GM19452 (cell line): ENCODE measurements around the gene ACTL7A.
"Not testable (repeated sequence)": the region's sequence is repeated elsewhere in the genome, so short reads cannot be mapped to it uniquely, and the experiment has no call there.

ENCODE experiments used
- ATAC-seq: cut with Tn5 transposase; IDR thresholded peaks from one replicate; pipeline ENCODE4 v1.9.1; 2021; ENCODE audit not compliant: unreplicated experiment

Gene ACTL7A

GRCh38 chr9:108848296-108848695 lies 13.8 kb upstream of the ACTL7A start:
- not testable (repeated sequence) for ATAC-seq

DNA sequence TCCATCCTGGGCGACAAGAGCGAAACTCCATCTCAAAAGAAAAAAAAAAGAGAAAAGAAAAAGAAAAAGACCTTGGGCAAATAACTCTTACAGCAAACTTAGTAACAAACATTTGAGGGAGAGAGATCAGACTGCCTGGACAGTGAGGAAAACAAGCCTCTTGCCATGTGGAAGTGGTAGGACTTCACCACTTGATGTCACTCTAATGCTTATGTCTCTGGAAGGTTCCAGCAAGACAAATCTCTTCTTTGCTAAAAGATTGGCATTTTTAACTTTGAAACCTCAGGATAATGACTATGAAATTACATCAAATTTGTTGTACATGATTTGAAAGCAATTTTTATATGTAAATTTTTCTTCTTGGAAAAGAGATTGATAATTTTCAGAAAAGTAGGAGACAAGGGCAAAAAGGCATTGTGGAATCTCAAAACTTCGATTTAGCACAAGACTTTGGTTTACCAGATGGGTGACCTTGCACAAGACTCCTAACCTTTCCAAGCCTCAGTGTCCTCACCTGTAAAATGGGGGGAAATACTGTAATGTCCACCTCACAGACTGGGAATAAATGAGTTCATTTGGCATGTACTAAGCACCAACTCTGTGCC lies 11.7 kb upstream of the ACTL7A start:
- ATAC-seq = no peak

DNA sequence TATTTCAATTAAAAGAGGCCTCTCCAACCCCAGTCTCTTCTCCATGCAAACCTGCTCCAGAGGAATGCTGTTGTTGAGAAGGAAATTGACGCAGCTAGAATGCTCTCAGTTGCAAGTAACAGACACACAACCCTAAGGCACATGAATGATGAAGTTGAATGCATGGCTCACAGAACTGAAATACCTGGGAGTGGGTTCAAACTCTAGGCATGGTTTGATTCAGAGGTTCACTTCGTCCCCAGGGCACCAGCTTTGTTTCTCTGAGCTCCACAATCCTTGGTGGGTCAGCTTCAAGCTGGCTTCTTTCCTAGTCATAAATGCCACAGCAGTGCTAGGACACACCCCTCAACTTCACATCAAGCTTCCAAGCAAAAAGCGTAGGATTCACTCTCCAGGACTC lies 10.9 kb upstream of the ACTL7A start:
- ATAC-seq = no peak

GRCh38 chr9:108852079-108852478 lies 10.0 kb upstream of the ACTL7A start:
- no peak for ATAC-seq

DNA sequence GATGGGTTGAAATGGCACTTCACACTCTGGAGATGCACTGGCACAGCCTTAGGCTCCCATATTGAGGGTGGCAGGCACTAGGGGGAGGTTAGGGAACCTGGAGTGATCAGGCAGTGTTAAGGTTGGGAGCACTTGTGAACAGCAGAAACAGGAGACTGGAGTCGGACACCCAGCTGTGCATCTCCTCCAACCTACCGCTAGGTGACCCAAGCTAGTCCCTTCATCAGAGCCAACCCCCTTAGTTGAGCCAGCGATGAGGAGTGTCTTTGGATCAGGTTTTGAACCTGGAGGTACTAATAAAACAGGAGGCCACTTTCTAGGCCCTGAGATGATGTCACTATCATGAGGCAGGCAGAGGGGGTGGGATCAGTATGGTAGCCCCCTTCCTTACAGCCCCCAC lies 8.0 kb upstream of the ACTL7A start:
- no peak for ATAC-seq

DNA sequence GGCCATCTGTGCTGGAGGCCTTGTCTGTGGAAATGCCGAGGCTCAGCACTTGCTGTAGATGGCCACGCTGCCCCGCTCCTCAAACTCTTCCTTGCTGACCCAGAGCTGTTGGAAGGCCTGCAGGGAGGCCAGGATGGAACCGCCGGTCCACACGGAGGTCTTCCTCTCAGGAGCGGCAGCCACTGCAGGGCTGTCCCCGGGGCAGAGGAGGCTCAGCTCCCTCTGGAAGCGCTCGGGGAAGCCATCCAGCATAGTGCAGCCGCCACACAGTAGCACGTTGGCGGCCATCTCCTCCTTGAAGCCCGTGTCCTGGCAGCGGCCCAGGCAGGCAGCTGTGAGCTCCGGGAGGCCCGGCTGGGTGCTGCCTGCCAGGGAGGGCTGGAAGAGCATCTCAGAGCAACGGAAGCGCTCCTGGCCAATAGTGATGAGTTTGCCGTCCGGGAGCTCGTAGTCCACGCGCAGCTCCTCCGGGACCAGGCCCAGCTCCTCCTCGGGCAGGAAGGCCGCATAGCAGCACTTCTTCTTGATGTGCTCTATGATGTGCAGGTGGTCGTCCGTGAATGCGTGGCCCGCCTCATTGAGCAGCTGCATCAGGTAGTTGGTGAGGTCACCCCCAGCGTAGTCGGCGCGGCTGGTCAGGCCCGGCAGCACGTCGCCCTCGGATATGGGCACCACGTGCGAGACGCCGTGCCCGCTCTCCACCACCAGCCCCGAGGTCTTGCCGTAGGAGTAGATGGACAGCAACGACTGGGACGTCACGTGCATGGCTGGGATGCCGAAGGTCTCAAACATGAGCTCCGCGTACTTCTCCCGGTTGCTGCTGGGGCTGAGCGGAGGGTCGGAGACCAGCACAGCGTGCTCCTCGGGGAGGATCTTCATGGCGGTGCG lies 7.2 kb upstream of the ACTL7A start:
- no peak for ATAC-seq

DNA sequence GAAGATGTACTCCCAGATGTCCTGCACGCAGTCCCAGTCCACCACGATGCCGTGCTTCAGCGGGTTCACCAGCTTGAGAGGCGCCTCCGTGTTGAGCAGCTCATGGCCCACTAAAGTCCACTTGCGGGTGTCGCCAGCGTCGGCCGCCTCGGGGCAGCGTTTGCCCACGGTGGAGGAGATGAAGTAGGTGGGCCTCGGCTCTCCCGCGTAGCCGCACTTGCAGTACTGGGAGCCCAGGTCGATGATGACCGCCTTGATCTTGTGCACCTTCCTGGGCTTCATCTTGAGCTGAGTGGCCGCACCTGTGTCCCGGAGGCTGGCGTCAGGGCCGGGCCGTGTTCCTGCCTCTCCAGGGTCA lies 6.6 kb upstream of the ACTL7A start:
- ATAC-seq = no peak

GRCh38 chr9:108855888-108856287 lies 6.2 kb upstream of the ACTL7A start, which contains the start of gene ACTL7B:
Gene ACTL7B, minus strand, starts transcription at chr9:108855986. Its CDS starts 56 bp downstream, at chr9:108855930.
- ATAC-seq = no peak

- ATAC-seq = no peak
Measured at GRCh38 chr9:108857572-108857971, 4.5 kb upstream of the ACTL7A start.

DNA sequence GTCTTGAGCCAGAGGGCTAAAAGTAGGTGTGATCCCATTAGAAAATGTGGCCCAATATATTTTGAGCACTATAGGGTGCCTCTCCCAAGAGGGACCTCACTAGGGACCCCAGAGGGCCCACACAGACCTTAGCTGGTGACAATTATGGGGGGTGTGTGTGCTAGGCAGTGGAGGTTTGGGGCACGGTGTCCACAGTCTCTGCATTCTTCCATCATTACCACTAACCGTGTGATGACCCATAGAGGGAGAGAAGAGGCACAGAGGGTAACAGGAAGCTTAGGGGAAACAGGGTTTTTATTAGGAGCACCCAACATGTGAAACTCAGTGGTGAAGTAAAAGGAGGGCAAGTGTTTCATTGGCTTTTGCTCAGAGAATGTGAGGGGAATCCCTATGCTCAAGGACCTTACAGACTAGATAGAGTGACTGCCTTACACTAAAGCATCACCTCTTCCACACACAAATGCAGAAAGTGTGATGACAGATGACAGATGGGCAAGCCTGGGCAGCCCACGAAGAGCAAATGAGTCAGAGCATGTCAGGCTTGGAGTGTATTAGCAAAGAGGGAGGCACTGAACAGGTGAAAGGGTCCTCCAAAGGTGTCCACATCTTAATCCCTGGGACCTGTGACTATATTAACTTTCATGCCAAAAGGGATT lies 2.5 kb upstream of the ACTL7A start:
- ATAC-seq = peak; percentile 67

DNA sequence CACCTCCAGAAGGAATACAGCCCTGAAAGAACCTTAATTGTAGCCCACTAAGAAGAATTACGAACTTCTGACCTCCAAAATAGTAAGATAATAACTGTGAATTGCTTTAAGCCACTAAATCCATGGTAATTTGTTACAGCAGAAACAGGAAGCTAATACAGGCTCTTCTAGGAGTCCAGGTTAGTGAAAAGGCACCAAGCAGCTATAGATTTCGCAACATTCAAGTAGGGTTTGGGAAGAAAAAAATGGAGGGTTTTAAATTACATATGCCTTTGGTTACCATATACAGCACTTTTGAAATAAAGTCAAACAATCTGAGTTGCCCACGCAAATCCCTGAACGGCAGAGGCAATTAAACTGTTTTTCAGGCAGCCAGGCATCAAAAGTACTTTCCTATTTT lies 1.7 kb upstream of the ACTL7A start:
- no peak for ATAC-seq

- no peak for ATAC-seq
Measured at GRCh38 chr9:108860764-108861163, 1.3 kb upstream of the ACTL7A start.

DNA sequence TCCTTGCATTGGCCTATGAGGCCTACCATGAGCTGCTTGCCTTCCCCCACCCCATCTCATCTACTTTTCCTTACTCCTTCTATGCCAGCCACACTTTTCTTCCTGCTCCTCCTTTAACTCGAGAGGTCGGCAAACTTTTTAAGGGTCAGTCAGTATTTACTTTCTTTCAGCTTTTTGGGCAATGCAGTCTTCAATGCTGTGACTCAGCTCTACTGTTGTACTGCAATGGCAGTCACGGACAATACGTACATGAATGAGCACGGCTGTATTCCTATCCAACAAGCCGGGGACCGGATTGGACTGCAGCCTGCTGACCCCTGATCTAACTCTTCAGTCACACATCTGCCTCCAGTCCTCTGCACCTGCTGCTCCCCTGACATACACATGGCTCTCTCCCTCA lies 602 bp upstream of the ACTL7A start:
- no peak for ATAC-seq

DNA sequence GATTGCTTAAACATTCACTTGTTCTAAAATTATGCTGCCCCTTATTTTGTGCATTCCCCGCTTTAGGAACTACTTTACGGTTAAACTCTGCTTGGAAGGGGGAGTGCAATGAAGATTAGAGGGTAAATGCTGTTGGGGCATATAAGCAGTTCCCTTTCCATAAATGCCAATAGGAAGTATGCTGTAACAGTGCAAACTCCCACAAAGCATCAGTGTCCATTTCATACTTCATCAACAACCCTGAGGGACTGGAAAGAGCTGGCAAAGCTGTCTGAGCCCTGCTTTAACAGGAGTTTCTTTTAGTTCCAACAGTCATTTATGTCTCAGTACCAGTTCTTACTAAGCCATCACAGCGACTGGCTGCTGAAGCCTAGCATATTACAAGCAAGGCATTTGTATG lies 1.8 kb downstream of the ACTL7A start:
- no peak for ATAC-seq

GRCh38 chr9:108864446-108864845 lies 2.4 kb downstream of the ACTL7A start:
- no peak for ATAC-seq

- ATAC-seq = no peak
Measured at GRCh38 chr9:108865037-108865436, 3.0 kb downstream of the ACTL7A start.

DNA sequence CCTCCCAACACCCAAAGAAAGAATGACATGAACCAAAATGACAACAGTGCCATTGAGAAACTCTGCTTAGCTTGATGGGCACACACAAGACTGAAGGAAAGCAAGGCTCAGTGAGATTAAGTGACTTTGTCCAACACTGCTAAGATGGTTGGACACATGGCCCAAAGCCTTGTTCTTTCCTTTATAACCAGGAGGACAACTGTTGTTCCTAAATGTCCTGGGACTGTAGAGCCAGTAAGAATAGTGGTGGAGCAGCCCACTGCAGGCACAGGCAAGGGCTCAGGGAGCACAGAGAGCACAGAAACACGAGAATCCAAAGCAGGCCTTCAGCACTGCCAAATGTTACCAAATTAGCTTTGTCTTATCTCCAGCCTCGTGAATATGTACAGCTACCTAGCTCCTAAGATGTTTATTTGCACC lies 3.9 kb downstream of the ACTL7A start:
- no peak for ATAC-seq

DNA sequence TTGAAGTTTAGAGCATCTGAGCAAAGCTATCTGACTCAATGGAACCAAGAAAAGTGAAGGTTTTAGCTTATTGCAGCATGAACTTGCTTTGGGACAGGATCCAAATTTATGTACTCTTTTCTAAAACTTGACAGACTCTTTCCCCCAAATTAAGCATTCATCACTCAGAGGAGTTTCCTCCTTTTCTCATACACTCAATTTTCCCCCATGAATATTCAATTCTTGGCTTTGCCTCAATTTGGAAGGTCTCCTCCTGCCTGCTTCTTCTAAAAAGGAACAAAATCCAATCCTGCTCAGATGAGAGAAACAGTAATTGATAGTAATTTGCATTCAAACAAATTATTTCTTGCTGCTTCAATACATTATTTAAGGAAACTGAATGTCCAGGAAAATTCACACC lies 5.0 kb downstream of the ACTL7A start:
- no peak for ATAC-seq

DNA sequence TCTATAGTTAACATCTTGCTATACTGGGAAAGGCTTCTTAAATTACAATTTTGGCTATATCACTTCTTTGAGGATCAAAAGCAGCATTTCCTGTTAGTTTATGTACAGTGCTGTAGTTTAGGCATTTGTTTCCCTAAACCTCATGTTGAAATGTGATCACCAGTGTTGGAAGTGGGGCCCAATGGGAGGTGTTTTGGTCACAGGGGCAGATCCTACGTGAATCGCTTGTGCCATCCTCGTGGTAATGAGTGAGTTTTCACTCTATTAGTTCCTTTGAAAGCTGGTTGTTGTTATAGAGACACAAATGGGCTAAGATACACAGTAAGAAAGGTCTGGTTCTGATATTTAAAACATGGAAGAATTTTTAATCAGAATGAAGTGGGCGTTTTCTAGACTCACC lies 5.8 kb downstream of the ACTL7A start:
- ATAC-seq = no peak

GRCh38 chr9:108869092-108869725 lies 7.1 kb downstream of the ACTL7A start:
- ATAC-seq = no peak

- ATAC-seq = no peak
Measured at GRCh38 chr9:108874058-108874788, 12.2 kb downstream of the ACTL7A start.
